H9 (cell line): ENCODE measurements around the gene TMEM26. TPM values are rescaled to one million over a fixed set of nuclear protein-coding genes. Genes with fewer than 3 reads are reported as not detected.

ENCODE experiments used
- DNase-seq: peaks from one replicate; pipeline ENCODE4 v3.0.0-alpha.2; 2017
- H2AFZ ChIP-seq: one replicate; pipeline ENCODE4 v1.6.1; 2013; ENCODE audit warnings: mild to moderate bottlenecking, low read length, control low read depth, moderate library complexity
- H2AK5ac ChIP-seq: 2 replicates; pipeline ENCODE4 v1.6.1; 2013; ENCODE audit warnings: low read length, control low read depth, mixed read lengths; ENCODE audit not compliant: insufficient read length
- H2BK120ac ChIP-seq: one replicate; pipeline ENCODE4 v1.6.1; 2013; ENCODE audit warnings: low read depth, mild to moderate bottlenecking, low read length, control low read depth, inconsistent platforms; ENCODE audit not compliant: poor library complexity, severe bottlenecking
- H2BK12ac ChIP-seq: 2 replicates; pipeline ENCODE4 v1.6.1; 2013; ENCODE audit warnings: low read length, control low read depth, mixed read lengths, low read depth; ENCODE audit not compliant: insufficient read length
- H2BK15ac ChIP-seq: 2 replicates; pipeline ENCODE4 v1.6.1; 2013; ENCODE audit warnings: low read depth, low read length, control low read depth
- H2BK20ac ChIP-seq: one replicate; pipeline ENCODE4 v1.6.1; 2013; ENCODE audit warnings: low read depth, mild to moderate bottlenecking, low read length, control low read depth, inconsistent platforms; ENCODE audit not compliant: poor library complexity, severe bottlenecking
- H2BK5ac ChIP-seq: 2 replicates; pipeline ENCODE4 v1.6.1; 2013; ENCODE audit warnings: low read length, control low read depth, mixed read lengths; ENCODE audit not compliant: insufficient read length
- H3K14ac ChIP-seq: 2 replicates; pipeline ENCODE4 v1.6.1; 2013; ENCODE audit warnings: low read length, control low read depth; ENCODE audit not compliant: insufficient read depth
- H3K18ac ChIP-seq: 2 replicates; pipeline ENCODE4 v1.6.1; 2013; ENCODE audit warnings: low read depth, mild to moderate bottlenecking, mixed read lengths, low read length, control low read depth; ENCODE audit not compliant: insufficient read length
- H3K23ac ChIP-seq: 2 replicates; pipeline ENCODE4 v1.6.1; 2013; ENCODE audit warnings: low read length, control low read depth, mixed read lengths, low read depth; ENCODE audit not compliant: insufficient read length
- H3K23me2 ChIP-seq: 2 replicates; pipeline ENCODE4 v1.6.1; 2013; ENCODE audit warnings: low read depth, mild to moderate bottlenecking, mixed read lengths, low read length, control low read depth; ENCODE audit not compliant: insufficient read length, poor library complexity, severe bottlenecking
- H3K27ac ChIP-seq: 2 replicates; pipeline ENCODE4 v1.5.1; 2013; ENCODE audit warnings: low read length, control low read depth, mixed read lengths, low read depth; ENCODE audit not compliant: insufficient read length
- H3K27me3 ChIP-seq: 2 replicates; pipeline ENCODE4 v1.6.1; 2013; ENCODE audit warnings: low read length, control low read depth, inconsistent platforms; ENCODE audit not compliant: insufficient read depth
- H3K4ac ChIP-seq: 2 replicates; pipeline ENCODE4 v1.6.1; 2013; ENCODE audit warnings: low read depth, mild to moderate bottlenecking, control low read depth, inconsistent platforms, low read length, moderate library complexity
- H3K4me1 ChIP-seq: 2 replicates; pipeline ENCODE4 v1.6.1; 2013; ENCODE audit warnings: low read length, control low read depth, inconsistent platforms; ENCODE audit not compliant: insufficient read depth
- H3K4me2 ChIP-seq: 2 replicates; pipeline ENCODE4 v1.6.1; 2013; ENCODE audit warnings: low read length, control low read depth, mixed read lengths; ENCODE audit not compliant: insufficient read length, insufficient read depth
- H3K56ac ChIP-seq: 2 replicates; pipeline ENCODE4 v1.6.1; 2013; ENCODE audit warnings: low read depth, mild to moderate bottlenecking, mixed read lengths, low read length, control low read depth; ENCODE audit not compliant: insufficient read length
- H3K79me1 ChIP-seq: 2 replicates; pipeline ENCODE4 v1.6.1; 2013; ENCODE audit warnings: low read depth, mild to moderate bottlenecking, moderate library complexity, low read length, control low read depth, inconsistent platforms; ENCODE audit not compliant: insufficient read depth, poor library complexity, severe bottlenecking
- H3K79me2 ChIP-seq: 2 replicates; pipeline ENCODE4 v1.6.1; 2013; ENCODE audit warnings: low read length, control low read depth, inconsistent platforms; ENCODE audit not compliant: insufficient read depth
- H3K9ac ChIP-seq: 2 replicates; pipeline ENCODE4 v1.6.1; 2013; ENCODE audit warnings: low read length, control low read depth, mixed read lengths; ENCODE audit not compliant: insufficient read length; ENCODE audit errors: extremely low read depth
- H3K9me3 ChIP-seq: one replicate; pipeline ENCODE4 v1.6.1; 2013; ENCODE audit warnings: low read depth, low read length, inconsistent platforms; ENCODE audit not compliant: control insufficient read depth
- H3T11ph ChIP-seq: one replicate; pipeline ENCODE4 v1.6.1; 2013; ENCODE audit warnings: mild to moderate bottlenecking, low read length, control low read depth, inconsistent platforms
- H4K20me1 ChIP-seq: one replicate; pipeline ENCODE4 v1.6.1; 2013; ENCODE audit not compliant: control insufficient read depth, insufficient read length, insufficient read depth
- H4K5ac ChIP-seq: 2 replicates; pipeline ENCODE4 v1.6.1; 2013; ENCODE audit warnings: low read depth, mild to moderate bottlenecking, mixed read lengths, low read length, control low read depth; ENCODE audit not compliant: insufficient read length
- H4K8ac ChIP-seq: replicated peaks from 2 replicates; pipeline ENCODE4 v1.6.1; 2013; ENCODE audit warnings: low read length, control low read depth, mixed read lengths, low read depth; ENCODE audit not compliant: insufficient read length
- H4K91ac ChIP-seq: 2 replicates; pipeline ENCODE4 v1.6.1; 2013; ENCODE audit warnings: low read depth, mild to moderate bottlenecking, moderate library complexity, mixed read lengths, low read length, control low read depth; ENCODE audit not compliant: insufficient read length
- H3K27ac Mint-ChIP-seq, 3 experiments: 2 replicates in 2 of 3; 3 replicates in 1 of 3; pipeline ENCODE4 v1.8.0; 2020 to 2021; ENCODE audit warnings: mixed read lengths in 3 of 3, mild to moderate bottlenecking in 1 of 3, moderate library complexity in 1 of 3
- H3K27me3 Mint-ChIP-seq: 2 replicates; pipeline ENCODE4 v1.8.0; 2021; ENCODE audit warnings: low read depth, mild to moderate bottlenecking, moderate library complexity, mixed read lengths
- H3K36me3 Mint-ChIP-seq, 3 experiments: 2 replicates in 2 of 3; 3 replicates in 1 of 3; pipeline ENCODE4 v1.8.0; 2020 to 2021; ENCODE audit warnings: low read depth in 3 of 3, mixed read lengths in 3 of 3; ENCODE audit not compliant: insufficient read depth in 1 of 3
- H3K4me1 Mint-ChIP-seq, 2 experiments: 2 replicates each; pipeline ENCODE4 v1.8.0; 2020; ENCODE audit warnings: mixed read lengths in 2 of 2
- H3K4me3 Mint-ChIP-seq, 2 experiments: 2 replicates in 1 of 2; 3 replicates in 1 of 2; pipeline ENCODE4 v1.8.0; 2020 to 2021; ENCODE audit warnings: mild to moderate bottlenecking in 2 of 2, mixed read lengths in 2 of 2, moderate library complexity in 1 of 2
- H3K9me3 Mint-ChIP-seq, 2 experiments: 2 replicates in 1 of 2; 3 replicates in 1 of 2; pipeline ENCODE4 v1.8.0; 2020; ENCODE audit warnings: mild to moderate bottlenecking in 2 of 2, mixed read lengths in 2 of 2, moderate library complexity in 1 of 2
- CTCF ChIP-seq: fragments of 200-600 bp; sonication (generic); conservative IDR thresholded peaks from 3 replicates; pipeline ENCODE4 v1.8.0; 2021; ENCODE audit warnings: antibody characterized with exemption, mild to moderate bottlenecking
- WGBS: extraction: QIAGEN DNeasy Blood & Tissue Kit; methylation state at CpG from one replicate; pipeline ENCODE4 v1.1.7; 2013; ENCODE audit warnings: missing lambda C conversion rate, low lambda C conversion rate, mixed read lengths; ENCODE audit not compliant: insufficient read length; ENCODE audit errors: extremely low coverage; 5-methylcytosine and 5-hydroxymethylcytosine counted together
- total RNA-seq: library from RNA; stranded (reverse); gene quantifications from 2 replicates; pipeline ENCODE4 v1.2.1, GENCODE V29; 2021

Gene TMEM26
- total RNA-seq, 1 experiment from 2014 or later, result 0.15 TPM

GRCh38 chr10:61417661-61418060 lies 35.5 kb downstream of the TMEM26 start:
- Mint-ChIP-seq H3K27me3 (no peaks in the 10 kb centered on the region), H3K4me1 (peaks cover 30 to 50% of the 10 kb centered on the region in 2 experiments), H3K27ac (peak overlapping the region in 2 of 3 experiments; percentile 1 to 28; a peak in 2 of 7 replicates), H3K4me3 (no peak overlapping the region), H3K36me3 (peaks cover 0 to 34% (median 17%) of the 10 kb centered on the region in 3 experiments; a peak in 5 of 7 replicates), H3K9me3 (peaks cover 11 to 13% of the 10 kb centered on the region in 2 experiments)
- no peak overlapping the region for H4K5ac ChIP-seq
- no peaks in the 10 kb centered on the region for H3K23me2 ChIP-seq
- no peak overlapping the region for H3K9ac ChIP-seq
- H3K14ac ChIP-seq, result no peak overlapping the region
- H3K4me1 ChIP-seq, result no peaks in the 10 kb centered on the region; the same call in 1 of the 2 replicates
- H2BK15ac ChIP-seq, result no peak overlapping the region
- H2BK5ac ChIP-seq, result no peak overlapping the region
- no peak for TF ChIP-seq CTCF
- no peak overlapping the region for H2BK12ac ChIP-seq
- H2AK5ac ChIP-seq, result no peak overlapping the region
- DNase-seq, result no peak
- no peaks in the 10 kb centered on the region for H3K79me1 ChIP-seq
- no peak overlapping the region for H3K4me2 ChIP-seq
- no peaks in the 10 kb centered on the region for H3K27me3 ChIP-seq
- H3K79me2 ChIP-seq, result no peaks in the 10 kb centered on the region
- no peak overlapping the region for H2AFZ ChIP-seq
- H3K18ac ChIP-seq, result no peak overlapping the region
- H3T11ph ChIP-seq, result no peak overlapping the region
- H3K4ac ChIP-seq, result no peak overlapping the region
- H3K27ac ChIP-seq, result no peak overlapping the region
- no peak overlapping the region for H4K91ac ChIP-seq
- H2BK20ac ChIP-seq, result no peak overlapping the region
- H3K56ac ChIP-seq, result no peak overlapping the region
- H2BK120ac ChIP-seq, result no peak overlapping the region
- no peak overlapping the region for H4K8ac ChIP-seq
- no peaks in the 10 kb centered on the region for H3K9me3 ChIP-seq
- WGBS, result no CpG with 5 or more reads among the region's 2 CpGs
- H3K23ac ChIP-seq, result no peak overlapping the region
- H4K20me1 ChIP-seq, result no peaks in the 10 kb centered on the region
